ENCODE measurements around the gene XRCC4.

Gene XRCC4

GRCh38 chr5:83281176-83281575, 203.8 kb downstream of the XRCC4 start:
- no peak overlapping the region for H3K4me3 Mint-ChIP-seq
- H3K36me3 Mint-ChIP-seq, result peaks cover 6% of the 10 kb centered on the region
- H3K27me3 Mint-ChIP-seq, result no peaks in the 10 kb centered on the region
- no peaks in the 10 kb centered on the region for H3K4me1 Mint-ChIP-seq (ENCODE audit: low read depth)
- H3K9me3 Mint-ChIP-seq (ENCODE audit: low read depth), result no peaks in the 10 kb centered on the region
- no peak overlapping the region for H3K27ac Mint-ChIP-seq

- Mint-ChIP-seq H3K9me3 (ENCODE audit: low read depth) (no peaks in the 10 kb centered on the region), H3K27me3 (no peaks in the 10 kb centered on the region), H3K4me1 (ENCODE audit: low read depth) (no peaks in the 10 kb centered on the region), H3K27ac (no peak overlapping the region), H3K36me3 (peaks cover 7% of the 10 kb centered on the region), H3K4me3 (no peak overlapping the region)
Measured at GRCh38 chr5:83281658-83282057, 204.3 kb downstream of the XRCC4 start.

GRCh38 chr5:83283761-83284160, 206.4 kb downstream of the XRCC4 start:
- Mint-ChIP-seq H3K4me3 (no peak overlapping the region), H3K27ac (no peak overlapping the region), H3K27me3 (no peaks in the 10 kb centered on the region), H3K36me3 (peaks cover 10% of the 10 kb centered on the region), H3K4me1 (ENCODE audit: low read depth) (no peaks in the 10 kb centered on the region), H3K9me3 (ENCODE audit: low read depth) (peaks cover 5% of the 10 kb centered on the region)

DNA sequence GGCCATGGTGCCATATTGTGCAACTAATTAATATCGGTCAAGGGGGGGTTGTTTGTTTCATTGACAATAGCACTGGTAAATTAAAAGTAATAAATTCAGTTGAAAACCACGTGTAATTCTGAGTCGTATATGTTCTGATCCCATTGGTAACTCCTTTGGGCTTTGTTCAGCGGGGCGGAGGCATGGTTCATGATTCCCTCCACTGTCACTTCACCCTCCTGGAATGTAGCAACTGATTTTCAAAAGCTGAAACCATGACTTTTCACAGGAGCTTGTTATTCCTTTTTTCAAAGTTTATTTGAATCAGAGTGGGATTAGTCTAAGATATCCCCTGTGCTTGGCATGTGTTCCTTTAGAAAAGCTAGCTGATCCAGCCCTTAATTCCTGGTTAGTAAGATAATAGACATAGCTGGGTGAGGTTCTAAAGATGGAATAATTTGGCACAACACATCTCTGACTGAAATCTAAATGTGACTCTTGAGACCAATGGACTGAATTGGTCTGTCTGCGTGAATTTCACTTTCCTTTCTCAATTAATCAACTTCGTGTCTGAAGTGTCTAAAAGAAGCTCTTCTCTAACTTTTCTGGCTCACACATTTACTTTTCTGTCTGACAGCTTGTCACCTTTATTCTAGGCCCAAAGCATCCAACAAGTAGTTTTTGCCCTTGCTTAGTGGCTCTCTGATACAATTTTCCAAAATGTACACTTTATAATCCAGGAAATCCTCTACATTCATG, 208.5 kb downstream of the XRCC4 start:
- Mint-ChIP-seq H3K9me3 (ENCODE audit: low read depth) (peaks cover 12% of the 10 kb centered on the region), H3K27ac (no peak overlapping the region), H3K4me3 (no peak overlapping the region), H3K4me1 (ENCODE audit: low read depth) (no peaks in the 10 kb centered on the region), H3K27me3 (no peaks in the 10 kb centered on the region), H3K36me3 (peaks cover 11% of the 10 kb centered on the region)

DNA sequence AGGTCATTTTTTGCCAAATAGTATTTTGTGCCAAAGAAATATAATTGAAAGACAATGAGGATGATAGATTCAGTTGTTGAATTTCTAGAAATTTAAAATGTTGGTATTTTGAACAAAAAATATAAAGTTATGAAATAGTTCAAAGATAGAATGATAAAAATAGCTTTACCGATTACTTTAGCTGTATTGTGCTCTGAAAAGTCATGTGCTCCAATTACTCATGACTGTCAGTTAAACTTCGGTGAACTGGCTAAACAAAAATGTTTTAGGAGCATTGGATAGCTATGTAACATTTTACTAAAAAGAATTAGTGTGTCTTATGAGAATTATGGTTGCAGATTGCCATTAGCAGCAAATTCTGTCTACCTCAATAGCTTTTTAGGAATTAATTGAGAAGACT, 216.9 kb downstream of the XRCC4 start:
- no peaks in the 10 kb centered on the region for H3K4me1 Mint-ChIP-seq (ENCODE audit: low read depth)
- peaks cover 5% of the 10 kb centered on the region for H3K9me3 Mint-ChIP-seq (ENCODE audit: low read depth)
- no peak overlapping the region for H3K4me3 Mint-ChIP-seq
- no peaks in the 10 kb centered on the region for H3K27me3 Mint-ChIP-seq
- H3K36me3 Mint-ChIP-seq, result peaks cover 4% of the 10 kb centered on the region
- no peak overlapping the region for H3K27ac Mint-ChIP-seq

- H3K36me3 Mint-ChIP-seq, result peaks cover 9% of the 10 kb centered on the region
- no peaks in the 10 kb centered on the region for H3K27me3 Mint-ChIP-seq
- H3K4me3 Mint-ChIP-seq, result no peak overlapping the region
- no peaks in the 10 kb centered on the region for H3K4me1 Mint-ChIP-seq (ENCODE audit: low read depth)
- H3K9me3 Mint-ChIP-seq (ENCODE audit: low read depth), result peaks cover 12% of the 10 kb centered on the region
- no peak overlapping the region for H3K27ac Mint-ChIP-seq
Measured at GRCh38 chr5:83299353-83299752, 222.0 kb downstream of the XRCC4 start.

DNA sequence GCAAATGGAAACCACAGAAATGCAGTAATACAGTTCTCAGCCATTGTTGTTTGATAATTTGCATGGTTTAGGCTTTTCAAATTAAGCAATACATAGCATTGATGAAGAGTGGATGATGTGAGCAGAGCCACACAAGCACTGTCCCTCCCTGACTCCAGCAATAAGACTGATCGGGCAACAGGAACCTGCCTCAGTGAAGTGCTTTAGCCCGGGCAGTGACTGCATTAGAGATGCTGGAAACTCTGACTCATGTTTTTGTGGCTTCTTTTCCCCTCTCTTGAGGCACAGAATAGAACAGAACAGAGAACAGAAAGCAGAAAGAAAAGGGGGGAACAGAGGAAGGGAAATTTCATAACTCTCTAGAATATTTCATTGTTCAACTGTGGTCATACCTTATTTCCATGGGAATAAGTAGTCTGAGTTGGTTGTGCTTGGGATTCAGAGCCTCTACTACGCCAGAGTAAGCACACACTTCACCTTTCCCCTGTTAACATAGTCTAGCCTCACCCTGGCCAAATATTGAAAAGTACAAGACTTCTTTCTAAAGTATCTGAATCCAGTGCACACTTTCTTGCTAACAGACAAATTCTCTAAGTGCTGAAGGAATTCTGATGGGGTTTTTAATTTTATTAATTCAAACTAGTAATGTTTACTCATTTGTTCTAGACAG, 229.4 kb downstream of the XRCC4 start:
- H3K27me3 Mint-ChIP-seq, result no peaks in the 10 kb centered on the region
- no peaks in the 10 kb centered on the region for H3K9me3 Mint-ChIP-seq (ENCODE audit: low read depth)
- H3K4me1 Mint-ChIP-seq (ENCODE audit: low read depth), result no peaks in the 10 kb centered on the region
- no peak overlapping the region for H3K4me3 Mint-ChIP-seq
- no peak overlapping the region for H3K27ac Mint-ChIP-seq
- H3K36me3 Mint-ChIP-seq, result peaks cover 4% of the 10 kb centered on the region

DNA sequence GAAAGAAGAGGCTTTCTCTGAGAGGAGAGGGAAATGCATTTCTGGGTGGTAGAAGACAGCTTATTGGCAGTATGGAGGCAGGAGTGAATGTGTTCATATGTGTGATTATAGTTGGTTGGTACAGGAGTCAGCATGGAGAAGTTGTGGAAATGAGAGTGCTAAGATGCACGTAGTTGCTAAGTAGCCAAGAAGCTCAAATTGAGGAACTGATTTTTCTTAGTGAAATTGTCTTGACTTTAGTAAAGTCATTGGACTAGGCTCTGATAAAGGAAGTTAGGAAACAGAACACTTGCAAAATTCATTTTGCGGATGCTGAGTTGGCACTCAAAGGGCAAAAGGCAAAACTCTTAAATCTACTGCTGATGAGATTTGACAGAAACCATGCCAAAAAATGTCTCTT, 235.3 kb downstream of the XRCC4 start:
- Mint-ChIP-seq H3K4me1 (ENCODE audit: low read depth) (no peaks in the 10 kb centered on the region), H3K36me3 (peaks cover 14% of the 10 kb centered on the region), H3K27me3 (no peaks in the 10 kb centered on the region), H3K9me3 (ENCODE audit: low read depth) (peaks cover 14% of the 10 kb centered on the region), H3K4me3 (no peak overlapping the region), H3K27ac (no peak overlapping the region)

- no peaks in the 10 kb centered on the region for H3K27me3 Mint-ChIP-seq
- H3K9me3 Mint-ChIP-seq (ENCODE audit: low read depth), result peaks cover 14% of the 10 kb centered on the region
- no peaks in the 10 kb centered on the region for H3K4me1 Mint-ChIP-seq (ENCODE audit: low read depth)
- H3K27ac Mint-ChIP-seq, result no peak overlapping the region
- peaks cover 14% of the 10 kb centered on the region for H3K36me3 Mint-ChIP-seq
- no peak overlapping the region for H3K4me3 Mint-ChIP-seq
Measured at GRCh38 chr5:83313436-83313835, 236.1 kb downstream of the XRCC4 start.

DNA sequence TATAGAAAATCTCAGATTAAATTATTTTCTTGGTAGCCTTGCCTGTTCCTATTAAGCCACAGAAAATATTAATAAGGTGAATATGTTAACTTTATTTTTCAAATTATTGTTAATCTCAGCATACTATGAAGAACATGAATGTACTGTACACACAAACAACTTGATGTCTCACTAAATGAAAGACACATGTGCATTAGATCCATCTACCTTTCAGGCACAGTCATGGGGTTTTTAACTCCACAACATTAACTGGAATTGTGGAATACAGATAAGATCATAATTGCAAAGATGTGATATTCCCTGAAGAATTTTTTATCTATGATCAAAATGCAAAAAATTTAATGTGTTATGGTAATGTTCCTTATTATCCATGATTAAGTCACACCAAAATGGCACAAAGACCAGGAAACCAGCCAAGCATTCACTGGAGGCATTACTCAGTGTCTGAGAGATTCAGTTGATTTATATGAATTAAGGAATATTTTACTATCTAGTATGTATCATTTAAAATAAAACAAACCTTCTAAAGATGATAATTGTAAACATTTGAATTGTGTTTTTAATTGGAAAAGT, 244.2 kb downstream of the XRCC4 start:
- Mint-ChIP-seq H3K9me3 (ENCODE audit: low read depth) (no peaks in the 10 kb centered on the region), H3K27me3 (no peaks in the 10 kb centered on the region), H3K36me3 (peaks cover 3% of the 10 kb centered on the region), H3K4me3 (no peak overlapping the region), H3K27ac (no peak overlapping the region), H3K4me1 (ENCODE audit: low read depth) (no peaks in the 10 kb centered on the region)

DNA sequence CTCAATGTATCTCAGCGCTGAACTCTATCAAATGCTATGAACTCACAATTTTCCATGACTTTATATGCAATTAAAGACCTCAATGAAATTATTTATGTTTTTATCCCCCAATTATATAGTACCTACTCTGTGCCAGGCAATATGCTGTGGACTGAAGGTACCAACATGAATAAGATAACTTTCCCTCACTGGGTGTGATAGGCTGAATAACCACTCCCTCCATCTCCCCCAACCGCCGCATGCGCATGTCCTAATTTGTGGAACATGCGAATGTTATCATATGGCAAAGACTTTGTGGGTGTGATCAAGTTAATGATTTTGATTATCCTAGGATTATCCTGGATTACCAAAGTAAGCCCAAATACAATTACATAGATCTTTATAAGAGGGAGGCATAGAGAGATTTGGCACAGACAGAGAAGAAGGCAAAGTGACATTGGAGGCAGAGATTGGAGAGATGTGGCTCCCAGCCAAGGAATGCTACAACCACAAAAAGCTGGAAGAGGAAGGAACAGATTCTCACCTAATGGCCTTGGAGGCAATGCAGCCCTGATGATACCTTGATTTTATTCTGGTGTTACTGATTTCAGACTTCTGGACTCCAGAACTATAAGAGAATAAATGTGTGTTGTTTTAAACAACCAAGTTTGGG, 245.1 kb downstream of the XRCC4 start:
- H3K36me3 Mint-ChIP-seq, result peaks cover 3% of the 10 kb centered on the region
- no peaks in the 10 kb centered on the region for H3K4me1 Mint-ChIP-seq (ENCODE audit: low read depth)

DNA sequence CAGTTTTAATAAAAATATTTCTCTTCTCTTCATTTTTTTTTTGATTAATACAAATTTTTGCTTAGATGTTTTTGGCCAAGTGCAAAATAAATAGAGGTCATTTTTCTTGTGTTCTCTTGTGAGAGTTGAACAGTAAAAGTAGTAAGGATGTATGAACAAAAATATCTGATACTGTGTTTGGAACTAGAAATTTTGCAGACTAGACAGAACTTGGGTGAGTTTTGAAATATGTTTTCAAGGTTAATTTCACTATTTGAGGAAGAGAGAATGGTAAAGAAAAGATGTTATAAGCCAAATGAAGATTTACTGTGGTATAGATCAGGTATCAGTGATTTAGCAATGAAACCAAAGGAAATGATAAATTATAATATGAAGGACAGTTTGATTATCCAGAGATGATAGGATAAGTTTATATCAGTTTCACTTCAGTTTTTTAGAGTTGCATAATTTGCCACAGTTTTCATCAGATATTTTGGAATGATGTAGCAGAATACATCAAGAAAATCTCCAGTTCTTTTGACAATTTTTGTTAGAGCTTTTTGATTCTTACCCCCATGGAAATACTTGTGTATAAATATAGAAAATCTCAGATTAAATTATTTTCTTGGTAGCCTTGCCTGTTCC, 246.3 kb downstream of the XRCC4 start:
- H3K4me3 Mint-ChIP-seq, result no peak overlapping the region
- H3K9me3 Mint-ChIP-seq (ENCODE audit: low read depth), result no peaks in the 10 kb centered on the region
- H3K27ac Mint-ChIP-seq, result no peak overlapping the region
- peaks cover 3% of the 10 kb centered on the region for H3K36me3 Mint-ChIP-seq
- no peaks in the 10 kb centered on the region for H3K27me3 Mint-ChIP-seq
- no peaks in the 10 kb centered on the region for H3K4me1 Mint-ChIP-seq (ENCODE audit: low read depth)

More for the DNA sequence above, 245.1 kb downstream of the XRCC4 start:
- no peak overlapping the region for H3K27ac Mint-ChIP-seq
- H3K4me3 Mint-ChIP-seq, result no peak overlapping the region
- H3K27me3 Mint-ChIP-seq, result no peaks in the 10 kb centered on the region
- no peaks in the 10 kb centered on the region for H3K9me3 Mint-ChIP-seq (ENCODE audit: low read depth)

- no peak overlapping the region for H3K27ac Mint-ChIP-seq
- H3K4me3 Mint-ChIP-seq, result no peak overlapping the region
- no peaks in the 10 kb centered on the region for H3K27me3 Mint-ChIP-seq
- H3K36me3 Mint-ChIP-seq, result peaks cover 2% of the 10 kb centered on the region
- H3K9me3 Mint-ChIP-seq (ENCODE audit: low read depth), result no peaks in the 10 kb centered on the region
- H3K4me1 Mint-ChIP-seq (ENCODE audit: low read depth), result no peaks in the 10 kb centered on the region
Measured at GRCh38 chr5:83331842-83332241, 254.5 kb downstream of the XRCC4 start.

DNA sequence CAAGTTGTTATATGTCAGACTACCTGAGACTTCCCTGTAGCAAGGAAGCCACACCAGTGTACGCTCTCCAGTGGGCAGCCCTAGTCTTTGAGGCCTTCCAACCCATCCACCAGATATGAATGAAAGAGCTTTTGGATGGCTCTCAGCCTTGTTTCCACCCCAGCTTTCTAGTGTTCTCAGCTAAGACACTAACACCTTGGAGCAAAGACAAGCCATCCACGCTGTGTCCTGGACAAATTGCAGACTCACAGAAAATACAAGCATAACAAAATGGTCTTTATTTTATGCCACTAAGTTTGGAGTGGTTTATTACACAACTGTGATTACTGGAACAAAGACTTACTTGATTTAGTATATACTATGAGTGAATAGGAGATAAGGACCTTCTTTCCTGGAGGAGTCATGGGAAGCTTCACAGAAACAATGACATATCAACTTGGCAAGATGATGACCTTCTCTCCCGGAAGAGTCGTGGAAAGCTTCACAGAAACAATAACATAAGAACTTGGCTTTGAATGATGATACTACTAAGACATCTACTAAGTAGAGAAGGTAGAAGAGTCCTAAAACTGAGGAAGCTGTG, 260.2 kb downstream of the XRCC4 start:
- H3K9me3 Mint-ChIP-seq (ENCODE audit: low read depth), result no peaks in the 10 kb centered on the region
- no peak overlapping the region for H3K4me3 Mint-ChIP-seq
- peaks cover 3% of the 10 kb centered on the region for H3K36me3 Mint-ChIP-seq
- no peaks in the 10 kb centered on the region for H3K27me3 Mint-ChIP-seq
- no peak overlapping the region for H3K27ac Mint-ChIP-seq
- peaks cover 14% of the 10 kb centered on the region for H3K4me1 Mint-ChIP-seq (ENCODE audit: low read depth)
